GM19193 (cell line): ENCODE results near the gene NKX2-2.

Source experiments
- POLR2A ChIP-seq: IDR thresholded peaks from 4 replicates; pipeline ENCODE4 v1.6.1; 2011; ENCODE audit not compliant: insufficient read depth, insufficient read length; ENCODE audit errors: extremely low read depth

Gene NKX2-2

GRCh38 chr20:21505810-21506530 lies 7.9 kb downstream of the NKX2-2 start:
- TF ChIP-seq POLR2A, result no peak

DNA sequence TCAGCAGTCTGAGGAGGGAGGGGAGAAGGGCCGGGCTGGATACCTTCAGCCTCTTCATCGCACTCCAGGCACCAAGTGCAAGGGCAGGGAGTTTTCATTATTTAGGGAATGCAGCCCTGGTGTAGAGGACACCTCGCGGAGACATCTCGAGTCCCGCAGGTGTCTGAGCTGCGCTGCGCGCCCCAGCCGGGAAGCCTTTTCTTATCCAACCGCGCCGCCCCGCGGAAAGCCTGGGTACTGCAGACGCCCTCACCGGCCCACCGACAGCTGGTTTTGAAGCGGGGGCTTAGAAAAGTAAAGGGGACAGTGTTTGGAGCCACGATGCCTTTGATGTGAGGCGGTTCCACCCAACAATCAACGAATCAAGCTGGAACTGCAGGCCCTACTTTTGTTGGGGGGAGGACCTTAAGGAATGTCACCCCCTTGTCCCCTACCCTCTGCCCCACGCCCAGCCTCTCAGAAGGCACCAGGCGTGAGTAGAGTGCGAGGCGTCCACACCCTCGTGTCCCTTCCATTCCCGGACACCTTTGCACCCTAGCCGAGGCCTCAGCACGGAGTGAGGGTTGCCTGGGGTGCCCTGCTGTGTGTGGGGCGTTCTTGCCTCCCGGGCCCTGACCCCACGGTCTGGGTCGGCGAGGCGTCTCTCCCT lies 8.6 kb downstream of the NKX2-2 start:
- TF ChIP-seq POLR2A, result no peak

DNA sequence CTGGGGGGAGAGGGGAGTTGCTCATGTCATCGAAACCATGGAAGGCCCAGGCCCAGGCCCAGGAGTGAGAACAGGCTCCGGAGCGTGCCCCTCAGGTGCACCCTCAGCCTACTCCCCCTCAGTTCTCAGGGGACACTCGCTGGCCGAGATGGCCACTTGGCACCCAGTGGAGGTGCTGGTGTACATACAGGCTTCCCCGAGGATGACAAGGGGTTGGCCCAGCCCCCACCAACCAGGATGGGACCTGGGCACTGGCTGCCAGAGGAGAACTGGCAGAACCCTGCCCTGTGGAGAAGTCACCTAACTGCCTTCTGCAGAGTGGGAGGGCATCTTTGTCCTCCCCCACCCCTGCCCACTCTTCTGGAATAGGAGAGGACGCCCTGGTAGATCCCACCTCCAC lies 9.5 kb downstream of the NKX2-2 start:
- no peak for TF ChIP-seq POLR2A

DNA sequence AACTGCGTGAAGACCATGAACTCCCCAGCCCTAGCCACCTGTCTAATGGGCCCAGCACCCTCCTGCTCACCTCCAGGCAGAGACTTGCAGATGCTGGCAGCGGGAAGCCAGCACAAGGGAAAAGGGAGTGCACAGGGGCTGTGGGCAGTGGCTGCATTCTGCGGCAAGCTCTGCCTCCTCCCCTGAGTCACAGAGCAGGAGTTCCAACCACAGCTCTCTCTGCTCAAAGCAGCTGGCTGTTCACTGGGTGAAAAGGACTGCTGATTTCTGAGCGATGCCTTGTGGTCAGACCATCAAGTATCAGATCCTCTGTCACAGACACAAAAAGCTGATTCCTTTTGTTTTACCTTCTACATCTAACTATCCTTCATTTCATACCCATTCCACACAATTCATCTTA lies 10.5 kb downstream of the NKX2-2 start:
- TF ChIP-seq POLR2A, result no peak

- no peak for TF ChIP-seq POLR2A
These were observed 12.7 kb downstream of the NKX2-2 start for GRCh38 chr20:21501184-21501583.

- TF ChIP-seq POLR2A, result no peak
These were observed 13.3 kb downstream of the NKX2-2 start for GRCh38 chr20:21500599-21500998.

- TF ChIP-seq POLR2A, result no peak
These were observed 14.2 kb downstream of the NKX2-2 start for GRCh38 chr20:21499641-21500040.

DNA sequence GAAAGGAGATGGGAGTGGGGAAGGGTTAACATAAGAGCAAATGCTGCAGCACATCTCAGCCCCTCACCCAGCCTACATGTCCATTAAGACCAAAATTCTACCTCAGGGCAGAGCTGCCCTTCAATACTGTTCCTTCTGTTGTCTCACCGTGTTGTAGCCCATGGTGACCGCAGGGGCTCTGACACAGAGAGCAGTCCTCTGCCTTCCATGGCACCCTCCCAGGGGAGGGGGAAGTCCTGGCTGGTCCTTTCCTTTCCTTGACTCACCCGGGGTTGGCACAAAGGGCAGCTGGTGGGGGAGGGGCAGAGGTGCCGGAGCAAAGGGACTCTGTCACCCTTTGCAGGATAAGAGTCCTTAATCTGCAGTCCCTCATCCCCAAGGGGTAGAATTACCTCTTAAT lies 15.2 kb downstream of the NKX2-2 start:
- TF ChIP-seq POLR2A, result no peak

- no peak for TF ChIP-seq POLR2A
These were observed 15.7 kb downstream of the NKX2-2 start for GRCh38 chr20:21498195-21498594.

- no peak for TF ChIP-seq POLR2A
These were observed 17.4 kb downstream of the NKX2-2 start for GRCh38 chr20:21496452-21496851.

DNA sequence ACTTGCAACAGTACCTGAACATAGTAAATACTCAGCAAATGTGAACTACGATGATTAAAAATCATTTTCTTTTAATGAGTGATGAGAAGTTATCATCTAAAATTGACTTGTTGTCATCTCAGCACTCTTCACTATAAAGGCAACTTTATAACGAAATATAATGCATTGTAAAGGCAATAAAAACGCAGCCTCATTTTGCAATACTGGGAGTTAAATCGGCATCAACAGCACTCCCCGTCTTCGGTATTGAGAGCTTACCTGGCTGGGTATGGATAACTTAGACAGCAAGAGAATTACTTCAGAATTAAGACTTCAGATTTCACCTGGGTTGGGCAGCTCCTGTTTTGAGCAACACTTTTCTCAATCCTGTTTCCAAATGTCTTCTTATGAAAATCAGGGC lies 20.8 kb downstream of the NKX2-2 start:
- TF ChIP-seq POLR2A, result no peak

- no peak for TF ChIP-seq POLR2A
These were observed 23.8 kb downstream of the NKX2-2 start for GRCh38 chr20:21490105-21490504.

GRCh38 chr20:21465799-21466198 lies 48.1 kb downstream of the NKX2-2 start:
- TF ChIP-seq POLR2A, result no peak

DNA sequence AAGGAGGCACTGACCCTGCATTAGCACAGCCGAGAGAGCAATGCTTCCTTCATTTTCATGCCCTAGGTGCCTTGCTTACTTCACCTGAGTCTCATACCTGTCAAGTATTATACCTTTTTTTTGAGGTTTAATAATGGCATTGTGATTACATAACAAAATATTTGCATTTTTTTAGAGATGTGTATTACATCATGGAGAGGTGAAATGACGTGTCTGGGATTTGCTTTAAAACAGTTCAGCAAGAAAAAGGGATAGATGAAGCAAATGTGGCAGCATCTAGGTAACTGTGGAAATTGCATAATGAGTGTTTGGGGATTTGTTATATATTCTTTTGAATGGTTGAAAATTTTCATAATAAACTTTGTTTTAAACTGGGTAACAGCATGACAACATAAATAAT lies 48.9 kb downstream of the NKX2-2 start:
- TF ChIP-seq POLR2A, result no peak
